Amniotic epithelial cell (primary cell): ENCODE measurements around the gene MUSK.
"Not testable (repeated sequence)": the region's sequence is repeated elsewhere in the genome, so short reads cannot be mapped to it uniquely, and the experiment has no call there.

ENCODE experiments used
- DNase-seq: peaks from one replicate; pipeline ENCODE4 v3.0.0-alpha.2; 2010; ENCODE audit warnings: low read depth

MUSK gene

GRCh38 chr9:110762783-110763182, 94.2 kb downstream of the MUSK start:
- no peak for DNase-seq

GRCh38 chr9:110763568-110763967, 95.0 kb downstream of the MUSK start:
- no peak for DNase-seq

- no peak for DNase-seq
Measured at GRCh38 chr9:110764006-110764405, 95.4 kb downstream of the MUSK start.

GRCh38 chr9:110765926-110766325, 97.3 kb downstream of the MUSK start:
- DNase-seq = no peak

- DNase-seq = peak; percentile 93
Measured at GRCh38 chr9:110767559-110768063, 99.0 kb downstream of the MUSK start.

- DNase-seq = no peak
Measured at GRCh38 chr9:110768886-110769285, 100.3 kb downstream of the MUSK start.

- DNase-seq = peak; percentile 56
Measured at GRCh38 chr9:110769667-110770066, 101.1 kb downstream of the MUSK start.

GRCh38 chr9:110775724-110776123, 107.1 kb downstream of the MUSK start:
- no peak for DNase-seq

- DNase-seq = no peak
Measured at GRCh38 chr9:110776221-110776620, 107.6 kb downstream of the MUSK start.

- DNase-seq = peak; percentile 51
Measured at GRCh38 chr9:110777196-110777875, 108.7 kb downstream of the MUSK start.

- no peak for DNase-seq
Measured at GRCh38 chr9:110777876-110778215, 109.3 kb downstream of the MUSK start.

- DNase-seq = no peak
Measured at GRCh38 chr9:110782701-110783100, 114.1 kb downstream of the MUSK start.

- DNase-seq = no peak
Measured at GRCh38 chr9:110784309-110784708, 115.7 kb downstream of the MUSK start.

- DNase-seq = no peak
Measured at GRCh38 chr9:110785166-110785565, 116.6 kb downstream of the MUSK start.

- not testable (repeated sequence) for DNase-seq
Measured at GRCh38 chr9:110788396-110788795, 119.8 kb downstream of the MUSK start.

GRCh38 chr9:110788871-110789270, 120.3 kb downstream of the MUSK start:
- DNase-seq = peak; percentile 57

- no peak for DNase-seq
Measured at GRCh38 chr9:110797611-110798010, 129.0 kb downstream of the MUSK start.

GRCh38 chr9:110799396-110799795, 130.8 kb downstream of the MUSK start:
- no peak for DNase-seq

GRCh38 chr9:110801426-110801825, 132.8 kb downstream of the MUSK start:
- DNase-seq = no peak

- peak; percentile 40 for DNase-seq
Measured at GRCh38 chr9:110802416-110803035, 133.9 kb downstream of the MUSK start.

GRCh38 chr9:110807956-110808598, 139.5 kb downstream of the MUSK start:
- peak; percentile 29 for DNase-seq

- DNase-seq = peak; percentile 46
Measured at GRCh38 chr9:110808599-110808980, 140.0 kb downstream of the MUSK start.

- no peak for DNase-seq
Measured at GRCh38 chr9:110809038-110809595, 140.5 kb downstream of the MUSK start.
